OCI-M1 (cell line): ENCODE results near the gene APOL1.
A peak's percentile ranks its signal among the peaks of the same experiment; 100 is the strongest.
"Not testable (repeated sequence)": the region's sequence is repeated elsewhere in the genome, so short reads cannot be mapped to it uniquely, and the experiment has no call there.

Experiments
- DNase-seq: peaks from one replicate; lab custom pipeline; 2025; lab: John Stamatoyannopoulos, UW

APOL1 gene

GRCh38 chr22:36245805-36246356 lies 7.1 kb upstream of the APOL1 start:
- no peak for DNase-seq

- no peak for DNase-seq
Measured at GRCh38 chr22:36246718-36247117, 6.2 kb upstream of the APOL1 start.

GRCh38 chr22:36247955-36248354 lies 5.0 kb upstream of the APOL1 start:
- peak; percentile 46 for DNase-seq

GRCh38 chr22:36249160-36249559 lies 3.8 kb upstream of the APOL1 start:
- peak; percentile 46 for DNase-seq

- DNase-seq = not testable (repeated sequence)
Measured at GRCh38 chr22:36250292-36250960, 2.5 kb upstream of the APOL1 start.

GRCh38 chr22:36251979-36252608 lies 839 bp upstream of the APOL1 start:
- not testable (repeated sequence) for DNase-seq

GRCh38 chr22:36253523-36254490 lies 874 bp downstream of the APOL1 start:
- peak; percentile 55 for DNase-seq

- DNase-seq = not testable (repeated sequence)
Measured at GRCh38 chr22:36255572-36255971, 2.6 kb downstream of the APOL1 start.

GRCh38 chr22:36256478-36256877 lies 3.5 kb downstream of the APOL1 start:
- no peak for DNase-seq

- no peak for DNase-seq
Measured at GRCh38 chr22:36257308-36257707, 4.4 kb downstream of the APOL1 start.

GRCh38 chr22:36257948-36258670 lies 5.2 kb downstream of the APOL1 start:
- DNase-seq = no peak

GRCh38 chr22:36258701-36259614 lies 6.0 kb downstream of the APOL1 start:
- peak; percentile 20 for DNase-seq

GRCh38 chr22:36259615-36260300 lies 6.8 kb downstream of the APOL1 start:
- DNase-seq = no peak

GRCh38 chr22:36261675-36262074 lies 8.7 kb downstream of the APOL1 start:
- not testable (repeated sequence) for DNase-seq

GRCh38 chr22:36262307-36262706 lies 9.4 kb downstream of the APOL1 start:
- not testable (repeated sequence) for DNase-seq

GRCh38 chr22:36263216-36263673 lies 10.3 kb downstream of the APOL1 start:
- peak; percentile 19 for DNase-seq

GRCh38 chr22:36263886-36264664 lies 11.1 kb downstream of the APOL1 start:
- not testable (repeated sequence) for DNase-seq

- no peak for DNase-seq
Measured at GRCh38 chr22:36267058-36267457, 14.1 kb downstream of the APOL1 start.
